HG03045 (cell line): Measurements from ENCODE around the gene PDZRN3.
A peak's percentile ranks its signal among the peaks of the same experiment; 100 is the strongest.
"Not testable (repeated sequence)": the region's sequence is repeated elsewhere in the genome, so short reads cannot be mapped to it uniquely, and the experiment has no call there.

Source experiments
- ATAC-seq: cut with Tn5 transposase; IDR thresholded peaks from one replicate; pipeline ENCODE4 v1.9.1; 2021; ENCODE audit warnings: mild to moderate bottlenecking, moderate library complexity; ENCODE audit not compliant: unreplicated experiment

PDZRN3 gene

DNA sequence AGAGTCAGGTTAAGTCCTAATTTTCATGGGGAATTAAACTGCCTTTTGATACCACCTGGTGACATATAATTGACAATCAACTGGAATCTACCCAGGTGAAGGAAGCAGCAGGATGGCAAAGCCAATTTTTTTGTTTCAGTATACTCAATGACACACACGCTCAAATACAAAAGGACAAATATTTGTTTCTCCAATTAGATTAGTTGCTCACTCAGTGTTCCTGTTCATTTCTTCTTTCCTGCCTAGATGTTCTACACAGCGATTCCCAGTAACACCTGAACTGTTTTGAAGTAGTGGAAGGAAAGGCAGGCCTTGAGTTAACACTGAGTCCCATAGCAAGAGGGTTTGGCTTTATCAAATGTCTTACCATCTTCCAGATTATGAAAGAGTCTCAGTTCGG lies 157.5 kb downstream of the PDZRN3 start:
- ATAC-seq, result no peak

DNA sequence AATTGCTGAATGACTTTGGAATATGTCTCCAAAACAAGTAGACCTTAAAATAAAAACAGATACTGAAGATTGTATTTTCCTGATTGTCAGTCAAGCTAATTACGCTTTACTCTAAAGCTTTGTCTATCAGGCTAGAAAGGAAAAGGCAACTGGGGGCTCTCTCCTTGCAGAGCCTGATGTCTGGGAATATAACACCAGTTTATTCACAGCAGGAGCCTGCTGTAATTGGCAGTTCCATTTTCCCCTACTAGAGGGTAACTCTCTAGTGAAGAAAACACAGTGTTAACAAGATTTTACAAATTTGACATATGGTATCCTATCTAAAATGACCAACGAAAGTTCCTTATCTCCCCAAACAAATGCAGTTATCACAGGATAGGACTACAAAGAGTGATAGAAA lies 158.8 kb downstream of the PDZRN3 start:
- no peak for ATAC-seq

DNA sequence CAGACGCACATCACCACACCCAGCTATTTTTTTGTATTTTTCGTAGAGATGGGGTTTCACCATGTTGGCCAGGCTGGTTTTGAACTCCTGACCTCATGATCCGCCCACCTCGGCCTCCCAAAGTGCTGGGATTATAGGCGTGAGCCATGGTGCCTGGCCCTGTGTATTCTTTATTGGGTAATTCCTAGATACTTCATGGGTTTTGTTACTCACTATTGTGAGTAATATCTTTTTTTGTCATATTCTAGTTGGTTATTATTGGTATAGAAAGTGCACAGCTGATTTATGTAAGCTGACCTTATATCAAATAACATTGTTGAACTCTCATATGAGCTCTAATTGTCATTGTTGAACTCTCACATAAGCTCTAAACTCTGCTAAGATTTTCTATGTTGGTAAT lies 160.6 kb downstream of the PDZRN3 start:
- ATAC-seq, result not testable (repeated sequence)

DNA sequence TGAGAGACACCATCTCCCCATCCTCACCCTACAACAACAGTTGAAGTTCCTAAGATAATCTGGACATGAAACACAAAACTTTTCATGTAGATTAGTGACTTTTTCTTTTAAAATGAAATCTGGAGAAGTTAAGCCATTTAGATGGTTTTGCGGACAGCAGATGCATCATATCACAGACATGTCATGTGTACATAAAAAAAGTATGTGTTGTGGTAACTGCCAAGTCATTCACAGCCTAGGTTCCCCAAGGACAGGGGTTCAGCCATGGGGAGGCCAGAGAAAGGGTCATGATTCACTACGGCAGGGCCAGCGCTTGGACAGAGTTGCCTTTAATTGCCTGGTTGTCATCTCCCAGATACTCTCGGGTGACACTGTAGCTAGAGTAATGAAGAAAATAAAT lies 163.2 kb downstream of the PDZRN3 start:
- no peak for ATAC-seq

DNA sequence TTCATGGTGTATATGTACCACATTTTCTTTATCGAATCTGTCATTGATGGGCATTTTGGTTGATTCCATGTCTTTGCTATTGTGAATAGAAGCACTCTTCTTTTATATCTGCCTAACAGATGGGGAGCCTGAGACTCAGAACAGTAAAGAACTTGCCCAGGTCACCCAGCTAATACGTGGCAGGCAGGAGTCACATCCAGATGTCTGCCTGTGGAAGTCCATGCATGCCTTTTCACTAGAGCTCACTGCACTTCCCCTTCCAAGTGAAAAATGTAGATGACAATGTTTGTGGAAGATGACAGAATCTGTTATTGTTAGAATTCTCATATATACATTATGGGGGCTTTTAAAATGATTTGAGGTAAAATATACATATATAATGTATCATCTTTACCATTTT lies 165.0 kb downstream of the PDZRN3 start:
- no peak for ATAC-seq

DNA sequence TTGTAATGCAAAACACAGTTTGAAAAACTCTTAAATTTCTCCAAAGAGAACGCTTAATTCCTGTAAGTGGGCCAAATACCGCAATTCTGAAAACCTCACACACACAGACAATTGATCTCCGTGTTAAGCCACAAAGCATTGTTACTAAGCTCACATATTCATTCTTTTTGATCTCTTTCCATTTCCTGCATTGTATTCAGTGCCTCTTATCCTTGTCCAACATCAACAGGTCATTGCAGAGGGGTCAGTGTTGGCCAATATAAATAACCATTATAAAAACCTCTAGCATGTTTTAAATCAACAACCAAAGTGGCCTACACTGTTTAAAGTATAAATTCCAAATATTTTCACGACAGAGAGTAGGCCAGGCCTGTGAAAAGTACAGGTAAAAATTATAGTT lies 171.1 kb downstream of the PDZRN3 start:
- ATAC-seq, result no peak

DNA sequence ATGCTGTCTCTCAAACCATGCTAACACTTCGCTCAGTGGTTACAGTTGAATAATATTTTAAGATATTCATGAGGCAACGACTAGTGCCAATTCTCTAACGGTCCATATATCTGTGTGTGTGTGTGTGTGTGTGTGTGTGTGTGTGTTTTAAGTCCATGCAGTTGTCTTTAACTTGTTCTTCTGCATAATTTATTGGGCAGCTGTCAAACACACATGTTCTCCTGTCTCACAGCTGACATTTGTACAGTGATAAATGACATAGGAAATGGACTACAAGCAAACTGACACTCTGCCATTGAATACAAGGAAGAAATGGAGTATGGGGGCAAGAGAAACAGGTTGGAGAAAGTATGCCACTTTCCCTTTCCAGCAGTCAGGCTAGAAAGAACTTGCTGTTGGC lies 172.0 kb downstream of the PDZRN3 start:
- no peak for ATAC-seq

DNA sequence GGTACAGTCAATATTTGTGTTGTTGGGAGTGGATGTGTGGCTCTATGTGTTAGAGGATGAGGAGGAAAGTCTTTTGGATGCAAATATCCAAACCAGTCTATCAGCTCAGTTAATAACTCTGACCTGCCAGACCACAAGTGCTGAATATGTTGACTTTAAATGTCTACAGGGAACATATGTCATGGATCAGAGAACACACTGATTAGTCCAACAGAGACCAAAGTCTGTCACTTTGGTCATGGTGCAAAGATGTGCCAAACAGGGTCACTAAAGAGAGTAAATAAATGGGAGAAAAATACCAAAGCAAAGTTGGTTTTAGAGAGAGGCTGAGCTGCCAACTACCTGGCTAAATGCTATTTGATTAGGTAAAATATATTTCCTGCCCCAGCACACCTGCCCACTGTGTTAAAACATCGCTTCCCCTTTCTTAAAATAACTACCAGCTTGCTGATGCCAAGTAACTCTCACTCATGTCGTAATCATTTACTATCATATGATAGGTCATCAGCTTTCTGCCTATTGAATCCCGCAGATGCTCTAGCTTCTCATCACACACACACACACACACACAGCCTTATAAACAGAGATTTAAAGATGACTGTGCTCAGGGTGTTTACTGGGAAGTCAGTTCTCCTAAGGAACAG lies 173.3 kb downstream of the PDZRN3 start:
- peak; percentile 30 for ATAC-seq

DNA sequence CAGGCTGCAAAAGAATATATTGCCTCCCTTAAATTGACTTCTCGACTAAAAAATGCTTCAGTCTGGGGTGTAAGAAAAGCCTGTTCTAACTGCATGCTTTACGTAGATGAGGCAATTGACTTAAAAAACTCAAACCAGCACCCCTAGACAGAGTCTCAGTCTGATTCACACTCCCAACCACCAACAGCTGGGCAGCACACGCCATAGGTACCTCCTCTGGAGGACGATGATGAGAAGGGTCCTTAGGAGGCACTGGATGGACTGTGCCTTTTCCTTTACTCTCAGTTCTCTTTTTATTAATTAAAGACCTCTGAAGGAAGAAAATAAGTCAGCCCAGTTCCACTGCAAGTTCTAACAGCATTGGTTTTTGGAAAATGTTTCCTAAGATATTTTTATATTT lies 175.0 kb downstream of the PDZRN3 start:
- peak; percentile 55 for ATAC-seq

DNA sequence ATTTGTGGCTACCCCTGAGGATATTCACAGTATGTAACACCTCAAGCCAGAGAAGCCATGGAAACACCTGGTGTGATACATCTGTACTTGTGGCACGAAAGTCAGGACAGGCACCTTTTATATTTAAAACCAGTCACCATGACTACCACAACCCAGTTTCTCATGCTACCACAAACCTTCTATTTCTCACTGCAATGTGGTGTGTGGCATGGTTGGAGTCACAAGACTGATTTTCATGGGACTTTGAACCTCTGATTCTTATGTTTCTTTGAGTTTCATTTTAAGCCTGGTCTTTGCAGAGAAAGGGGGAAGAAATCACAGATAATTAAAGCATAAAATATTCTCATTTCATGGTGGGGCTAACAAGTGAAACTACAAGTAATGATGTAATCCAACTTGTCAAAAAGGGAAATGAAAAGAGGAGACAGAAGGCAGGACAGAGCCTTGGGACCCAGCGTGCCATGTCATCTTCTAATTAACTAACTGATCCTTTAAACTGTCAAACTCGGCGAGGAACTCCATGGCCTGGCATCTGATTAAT lies 175.9 kb downstream of the PDZRN3 start:
- ATAC-seq, result peak; percentile 89

DNA sequence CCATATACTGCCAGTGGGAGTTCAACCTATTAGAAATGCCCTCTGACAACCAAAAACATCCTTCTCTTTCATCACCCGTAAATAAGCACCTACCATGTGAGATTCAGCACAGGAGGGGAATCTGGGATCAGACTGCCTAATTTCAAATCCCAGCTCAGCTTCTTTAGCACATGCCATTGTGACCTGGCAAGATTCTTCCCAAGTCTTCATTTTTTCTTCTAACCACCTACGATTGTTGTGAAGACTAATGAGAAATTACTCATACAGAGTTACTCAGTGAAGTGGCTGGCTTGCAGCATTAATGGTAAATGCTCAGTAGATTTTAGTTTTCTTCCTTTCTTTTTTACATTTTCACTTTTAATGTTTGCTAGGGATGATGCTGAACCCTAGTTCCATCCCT lies 176.7 kb downstream of the PDZRN3 start:
- ATAC-seq, result no peak

DNA sequence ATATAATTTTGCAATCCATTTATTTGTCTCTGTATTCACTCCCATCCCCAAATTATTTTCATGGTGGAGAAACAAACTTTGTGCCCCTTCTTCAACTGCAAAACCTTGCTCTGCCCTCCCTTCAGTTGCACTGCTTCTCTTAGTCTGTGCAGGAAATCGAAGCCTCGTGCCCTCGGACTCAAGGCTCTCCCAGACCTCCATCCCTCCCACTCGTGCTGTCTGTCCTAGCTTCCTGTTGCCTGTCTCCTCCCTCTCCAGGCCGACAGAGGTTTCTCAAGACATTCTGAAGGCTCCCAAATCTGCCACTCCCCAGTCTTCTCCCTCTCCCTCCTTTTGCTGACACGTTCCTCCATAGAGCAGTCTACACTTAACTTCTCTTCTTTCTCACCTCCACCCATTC lies 177.6 kb downstream of the PDZRN3 start:
- no peak for ATAC-seq

DNA sequence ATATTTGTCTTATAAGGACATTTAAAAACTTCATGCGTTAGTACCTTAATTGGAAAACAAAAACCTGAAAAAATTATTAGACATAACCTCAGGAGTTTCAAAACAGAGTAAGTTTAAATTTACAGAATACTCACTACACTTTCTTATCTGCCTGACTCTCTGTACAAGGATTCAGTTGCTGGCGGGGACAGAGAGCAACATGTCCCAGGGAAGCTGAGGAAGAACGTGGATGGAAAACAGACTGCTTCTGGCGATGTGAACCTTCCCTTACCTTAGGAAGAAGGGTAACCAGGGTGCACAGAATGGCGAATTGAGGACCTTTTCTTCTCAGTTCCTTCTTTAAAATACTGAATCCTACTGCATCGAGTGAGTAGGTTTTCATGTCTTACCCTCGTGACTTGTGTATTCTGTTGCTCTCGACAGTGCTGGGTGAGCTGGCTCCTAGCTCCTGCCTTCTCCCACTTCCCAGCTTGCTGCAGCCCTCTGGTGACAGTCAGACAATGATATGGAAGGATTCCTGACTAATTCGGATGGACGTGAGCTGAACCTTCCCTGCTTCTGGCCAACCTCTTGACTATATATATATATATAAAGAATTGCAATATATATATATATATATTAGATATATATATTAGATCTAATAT lies 178.2 kb downstream of the PDZRN3 start:
- no peak for ATAC-seq

DNA sequence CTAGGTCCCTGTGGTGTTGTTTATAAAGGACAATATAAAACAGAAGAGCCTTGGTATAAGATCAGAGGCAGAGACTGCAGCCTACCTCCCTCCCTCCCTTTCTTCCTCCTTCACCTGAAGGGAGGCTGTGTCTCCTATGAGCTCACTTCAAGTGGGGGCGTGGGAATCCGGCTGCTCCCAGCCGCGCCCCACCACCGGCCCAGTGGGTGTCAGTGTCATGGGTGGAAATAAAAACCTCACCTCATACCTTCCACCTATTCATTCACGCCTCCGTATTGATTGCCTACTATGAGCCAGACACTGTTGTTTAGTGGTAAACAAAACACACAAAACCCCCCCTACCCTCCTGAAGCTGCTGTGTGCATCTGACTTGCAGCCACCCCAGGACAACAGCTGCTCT lies 181.9 kb downstream of the PDZRN3 start:
- ATAC-seq, result no peak

DNA sequence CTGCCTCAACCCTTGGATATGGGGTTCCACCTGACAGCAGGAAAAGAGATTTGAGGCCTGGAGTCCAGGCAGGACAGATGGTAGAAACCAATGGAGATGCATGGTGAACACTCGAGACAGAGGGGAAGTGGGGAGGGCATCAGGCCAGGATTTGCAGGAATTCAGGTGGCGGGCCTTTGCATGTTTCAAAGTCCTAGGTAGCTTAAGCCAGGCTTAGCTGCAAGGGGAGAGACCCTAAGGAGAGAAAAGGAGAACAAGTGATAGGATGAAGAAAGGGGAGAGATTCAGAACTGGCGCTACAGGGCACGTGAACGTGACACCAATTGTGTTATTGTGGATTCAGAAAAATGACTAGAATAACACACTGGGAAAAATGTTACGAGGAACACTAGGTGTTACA lies 182.6 kb downstream of the PDZRN3 start:
- ATAC-seq, result no peak

DNA sequence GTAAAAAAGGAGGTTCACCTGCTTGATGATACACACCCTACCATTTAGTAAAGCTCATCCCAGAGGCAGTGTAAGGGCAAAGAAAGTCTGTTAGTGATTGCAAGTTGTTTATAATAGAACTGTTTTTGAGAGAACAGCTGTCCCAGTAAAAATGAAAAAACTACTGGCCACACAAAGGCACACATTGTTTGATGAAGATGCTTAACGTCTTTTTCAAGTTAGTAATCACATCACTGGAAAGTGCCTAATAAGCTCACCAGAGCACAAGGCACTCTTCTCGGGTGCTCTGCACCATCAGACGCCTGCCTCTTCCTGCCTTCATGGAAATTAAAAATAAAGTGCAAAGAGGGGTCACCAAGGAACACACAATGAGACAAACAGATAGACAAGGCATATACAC lies 186.9 kb downstream of the PDZRN3 start:
- ATAC-seq, result no peak

DNA sequence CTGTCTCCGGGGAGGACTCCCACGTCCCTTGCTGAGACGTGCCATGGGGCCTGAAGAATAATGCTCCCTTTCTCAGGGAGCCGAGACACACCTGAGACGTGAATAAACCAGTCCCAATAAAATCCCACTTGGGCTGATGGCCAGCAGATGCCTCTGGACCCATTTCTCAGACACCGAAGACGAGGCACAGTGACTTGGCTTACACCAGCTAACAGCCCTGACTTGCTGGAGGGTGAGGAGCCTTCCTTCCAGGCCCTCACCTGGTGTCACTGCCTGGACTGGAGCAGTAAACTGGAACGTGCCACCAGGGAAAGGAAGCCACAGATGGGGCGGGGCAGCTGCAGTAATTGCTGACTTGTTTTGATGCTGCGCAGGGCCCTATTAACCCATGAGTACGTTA lies 189.7 kb downstream of the PDZRN3 start:
- no peak for ATAC-seq

DNA sequence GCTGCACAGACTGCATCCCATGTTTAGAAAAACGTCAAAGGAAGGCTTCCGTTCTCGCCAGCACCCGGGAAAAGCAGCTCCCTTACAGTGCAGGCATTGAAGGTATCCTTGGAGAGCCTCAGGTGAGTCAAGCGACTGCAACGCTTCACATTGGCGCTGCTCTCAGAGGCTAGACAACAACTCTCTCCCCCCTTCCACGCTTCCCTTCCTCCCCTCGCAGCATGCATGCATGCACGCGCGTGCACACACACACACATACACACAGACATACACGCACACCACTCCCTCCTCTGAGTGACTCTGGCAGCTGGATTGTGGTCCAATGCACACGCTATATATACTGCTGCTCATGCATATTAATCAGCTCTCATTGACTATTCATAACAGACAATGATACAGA lies 191.1 kb downstream of the PDZRN3 start:
- no peak for ATAC-seq

DNA sequence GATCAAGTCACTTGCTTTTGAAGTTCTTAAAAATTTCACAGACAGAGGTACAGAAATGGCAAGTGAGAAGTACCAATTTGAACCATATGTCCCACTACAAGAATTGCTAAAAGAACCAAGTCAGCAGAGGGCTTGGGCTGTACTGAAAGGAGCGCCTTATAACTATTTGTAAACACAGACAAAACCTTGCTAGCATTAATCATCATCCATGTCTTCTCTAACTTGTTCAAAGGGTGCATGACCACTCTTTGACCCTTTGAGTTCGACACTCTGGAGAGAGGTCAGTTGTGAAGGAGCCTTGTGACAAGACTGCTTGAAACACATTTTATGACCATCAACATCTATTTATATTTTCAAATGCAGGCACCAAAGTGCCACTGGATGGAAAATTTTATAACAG lies 191.7 kb downstream of the PDZRN3 start:
- no peak for ATAC-seq

DNA sequence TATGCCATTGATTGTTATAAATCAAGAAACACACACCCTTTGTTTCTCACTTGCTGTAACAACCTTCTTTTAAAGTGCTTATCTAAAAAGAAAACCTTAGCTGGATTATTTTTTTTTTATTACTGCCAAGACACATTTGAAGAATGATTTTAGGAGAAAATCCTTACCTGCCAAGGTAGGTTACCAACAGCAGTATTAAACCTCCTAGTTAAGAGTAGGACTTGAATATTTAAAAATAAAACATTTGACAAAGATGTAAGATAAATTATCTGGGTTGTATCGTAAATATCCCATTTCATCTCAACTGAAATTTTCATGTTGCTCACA lies 192.1 kb downstream of the PDZRN3 start:
- ATAC-seq, result no peak

DNA sequence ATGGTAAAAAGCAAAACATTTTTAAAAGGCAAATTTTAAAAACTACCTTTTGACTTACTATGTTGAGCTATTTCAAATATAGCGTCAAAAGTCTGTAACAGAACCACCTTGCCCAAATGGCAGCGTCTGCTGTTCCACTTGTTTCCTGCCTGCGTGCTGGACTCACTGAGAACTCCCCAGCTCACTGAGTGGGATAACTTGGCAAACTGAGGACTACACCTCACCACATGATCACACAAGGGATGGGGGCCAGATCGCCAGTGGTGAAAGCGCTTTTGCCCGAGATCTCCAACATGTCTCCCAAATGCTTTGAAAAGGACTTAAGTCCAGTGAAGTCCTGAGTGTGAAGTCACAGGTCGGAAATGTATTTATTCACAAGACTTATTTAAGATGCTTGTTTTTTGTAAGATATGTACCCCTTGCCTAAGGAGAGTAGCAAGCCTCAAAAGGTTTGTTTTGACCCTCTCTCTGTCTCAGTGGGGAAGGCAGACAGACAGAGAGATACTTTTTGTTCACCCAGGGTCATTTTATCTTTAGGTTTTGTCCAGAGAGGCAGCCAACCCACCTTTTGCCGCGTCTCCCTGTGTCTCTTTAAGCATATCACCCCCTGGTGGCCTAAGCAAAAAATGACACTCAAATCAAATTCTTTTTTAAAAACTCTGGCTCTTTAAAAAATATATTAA lies 192.6 kb downstream of the PDZRN3 start:
- ATAC-seq, result peak; percentile 45

DNA sequence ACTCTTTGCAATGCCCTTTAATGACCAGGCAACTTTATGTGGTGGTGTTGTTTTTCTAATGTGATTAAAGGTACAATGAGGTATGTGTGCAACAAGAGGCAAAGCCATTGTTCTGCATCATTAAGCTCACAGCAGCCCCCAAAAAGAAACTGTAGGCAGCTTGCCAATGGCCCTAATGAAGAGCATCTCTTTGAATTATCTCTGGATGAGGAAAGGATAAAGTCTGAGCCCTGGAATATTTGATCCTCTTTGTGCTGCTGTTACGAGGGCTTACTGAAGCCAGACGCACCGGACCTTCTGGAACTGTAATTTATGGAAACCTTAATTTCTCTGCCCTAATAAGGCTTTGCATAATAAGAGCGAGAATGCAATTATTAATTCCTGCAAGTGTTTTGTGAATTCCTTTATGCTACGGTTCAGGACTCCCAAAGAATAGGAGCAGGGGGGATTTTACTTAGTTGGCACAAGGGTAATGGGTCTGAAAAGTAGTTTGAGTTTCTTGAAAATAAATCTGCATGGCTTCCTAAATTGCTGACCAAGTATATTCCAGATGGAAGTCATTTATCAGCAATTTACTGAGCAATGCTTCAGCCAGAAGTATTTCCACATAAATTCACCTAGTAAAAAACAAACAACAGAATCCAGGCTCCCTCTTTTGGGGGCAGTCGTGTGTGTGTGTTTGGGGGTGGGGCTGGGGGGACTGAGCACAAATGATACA lies 193.4 kb downstream of the PDZRN3 start:
- no peak for ATAC-seq
